B cell (primary cell): Measurements from ENCODE around the gene PRDM11. TPM values are rescaled to one million over a fixed set of nuclear protein-coding genes. Genes with fewer than 3 reads are reported as not detected.

ENCODE experiments used
- ATAC-seq: fragments of 200-7000 bp; cut with Tn5 transposase; one replicate; pipeline ENCODE4 v1.10.0; 2021; ENCODE audit warnings: low read depth, mild to moderate bottlenecking, moderate number of reproducible peaks, moderate library complexity
- CTCF ChIA-PET: fragments of 350-600 bp; sonication (Branson Sonifier 250); formaldehyde crosslinking; loops from one replicate; lab custom pipeline; 2021; ENCODE audit warnings: antibody characterized with exemption, inconsistent platforms; lab: Charles Lee
- POLR2A ChIA-PET: fragments of 350-600 bp; sonication (Branson Sonifier 250); formaldehyde crosslinking; loops from one replicate; lab custom pipeline; 2021; ENCODE audit warnings: antibody characterized with exemption; lab: Charles Lee
- DNase-seq: peaks from one replicate; pipeline ENCODE4 v3.0.0; 2013
- H2AFZ ChIP-seq: 2 replicates; pipeline ENCODE4 v1.6.1; 2012; ENCODE audit warnings: mild to moderate bottlenecking, low read depth, low read length; ENCODE audit not compliant: insufficient read depth, poor library complexity, severe bottlenecking
- H3K27ac ChIP-seq, 2 donors: 1 replicate in 1 of 2; 2 replicates in 1 of 2; pipeline ENCODE4 v1.5.1; 2012 to 2013; ENCODE audit warnings: low read length in 2 of 2, mild to moderate bottlenecking in 2 of 2, moderate library complexity in 1 of 2
- H3K27me3 ChIP-seq, 4 experiments: fragments of 200-600 bp in 1 of 4; sonication (generic) in 1 of 4; replicated peaks in 1 of 4; 1 replicate in 2 of 4; 2 replicates in 2 of 4; pipeline versions ENCODE4 v1.6.1 to v1.7.0; 2013 to 2016; ENCODE audit warnings: low read length in 3 of 4, mild to moderate bottlenecking in 2 of 4, mixed read lengths in 1 of 4, moderate library complexity in 1 of 4; ENCODE audit not compliant: insufficient read depth in 4 of 4, control insufficient read depth in 3 of 4; ENCODE audit errors: control extremely low read depth in 1 of 4
- H3K36me3 ChIP-seq, 2 experiments: replicated peaks in 1 of 2; 1 replicate in 1 of 2; 2 replicates in 1 of 2; pipeline versions ENCODE4 v1.6.1 to v1.7.1; 2013; ENCODE audit warnings: low read length in 1 of 2; ENCODE audit not compliant: insufficient read depth in 2 of 2, control insufficient read depth in 1 of 2; ENCODE audit errors: control extremely low read depth in 1 of 2, extremely low read depth in 1 of 2
- H3K4me1 ChIP-seq, 2 donors: fragments of 200-600 bp in 1 of 2; sonication (generic) in 1 of 2; 1 replicate in 1 of 2; 2 replicates in 1 of 2; pipeline versions ENCODE4 v1.5.1 to v1.6.1; 2013 to 2017; ENCODE audit warnings: low read length in 2 of 2; ENCODE audit not compliant: control insufficient read depth in 2 of 2, insufficient read depth in 2 of 2
- H3K4me2 ChIP-seq: replicated peaks from 2 replicates; pipeline ENCODE3; 2012; ENCODE audit warnings: mild to moderate bottlenecking, low read depth, low read length; ENCODE audit not compliant: poor library complexity, severe bottlenecking
- H3K4me3 ChIP-seq, 5 experiments: fragments of 200-600 bp in 1 of 5; sonication (generic) in 1 of 5; 1 replicate in 3 of 5; 2 replicates in 2 of 5; pipeline versions ENCODE4 v1.5.1 to v1.7.0; 2011 to 2016; ENCODE audit warnings: low read length in 4 of 5, mild to moderate bottlenecking in 4 of 5, low read depth in 2 of 5, control low read depth in 1 of 5, moderate library complexity in 1 of 5; ENCODE audit not compliant: insufficient read depth in 1 of 5; ENCODE audit errors: control extremely low read depth in 1 of 5, extremely low read depth in 1 of 5
- H3K79me2 ChIP-seq: fragments of 200-600 bp; sonication (generic); one replicate; pipeline ENCODE4 v1.6.0; 2016; ENCODE audit warnings: low read length; ENCODE audit not compliant: control insufficient read depth, insufficient read depth
- H3K9ac ChIP-seq: fragments of 200-600 bp; sonication (generic); 2 replicates; pipeline ENCODE4 v1.6.1; 2017; ENCODE audit warnings: mild to moderate bottlenecking, low read length, moderate library complexity
- H3K9me3 ChIP-seq, 3 donors: one replicate each; pipeline versions ENCODE4 v1.6.1 to v1.7.1; 2013; ENCODE audit warnings: low read length in 2 of 3; ENCODE audit not compliant: control insufficient read depth in 2 of 3, insufficient read depth in 1 of 3; ENCODE audit errors: control extremely low read depth in 1 of 3
- H4K20me1 ChIP-seq: 2 replicates; pipeline ENCODE4 v1.6.0; 2012; ENCODE audit warnings: mild to moderate bottlenecking, low read length; ENCODE audit not compliant: insufficient read depth, control insufficient read depth, poor library complexity, severe bottlenecking
- H3K27ac Mint-ChIP-seq: one replicate; pipeline ENCODE4 v1.8.0; 2021; ENCODE audit warnings: mixed read lengths
- H3K27me3 Mint-ChIP-seq: one replicate; pipeline ENCODE4 v1.8.0; 2021; ENCODE audit warnings: mixed read lengths
- H3K4me1 Mint-ChIP-seq: one replicate; pipeline ENCODE4 v1.8.0; 2021; ENCODE audit warnings: mixed read lengths
- H3K4me3 Mint-ChIP-seq: one replicate; pipeline ENCODE4 v1.8.0; 2021; ENCODE audit warnings: mixed read lengths
- H3K9me3 Mint-ChIP-seq: one replicate; pipeline ENCODE4 v1.8.0; 2022; ENCODE audit warnings: mixed read lengths; ENCODE audit not compliant: insufficient read depth
- EZH2 ChIP-seq: IDR thresholded peaks from 2 replicates; pipeline ENCODE4 v1.6.1; 2012; ENCODE audit warnings: borderline replicate concordance, low read depth, mild to moderate bottlenecking, moderate library complexity, low read length; ENCODE audit not compliant: insufficient read depth, poor library complexity, severe bottlenecking
- WGBS: methylation state at CpG from one replicate; pipeline ENCODE4 v1.1.5; 2013; ENCODE audit warnings: missing lambda C conversion rate; ENCODE audit not compliant: insufficient coverage; 5-methylcytosine and 5-hydroxymethylcytosine counted together
- intact Hi-C: fragments of 100-400 bp; cut with micrococcal nuclease; formaldehyde crosslinking; loops from one replicate; pipeline ENCODE4 v1.10.0; 2022
- polyA plus RNA-seq: library from polyadenylated mRNA; depleted of rRNA; stranded (reverse); fragments of >200 nt; gene quantifications from 2 replicates; pipeline ENCODE4 v1.2.3, GENCODE V29; 2012
- total RNA-seq, 2 donors: library from RNA; stranded (reverse); fragments of 120-200 nt in 1 of 2; gene quantifications; 1 replicate in 1 of 2; 2 replicates in 1 of 2; pipeline versions ENCODE4 v1.2.3 to v1.2.4, GENCODE V29; 2013 to 2022
- TF ChIP-seq, protein P1 (sequence below): fragments of 200-600 bp; IDR thresholded peaks from one replicate; pipeline ENCODE4 v1.8.0; 2022; ENCODE audit warnings: antibody characterized with exemption, mild to moderate bottlenecking

The PRDM11 gene
- total and polyA plus RNA-seq, 2 donors (not counting 1 experiment from before 2014, with no cell fraction given) = 9.5 to 26.2 TPM

GRCh38 chr11:45109400-45109799, 37.0 kb upstream of the PRDM11 start:
- H2AFZ ChIP-seq = no peak overlapping the region
- ATAC-seq (no peak), DNase-seq (no peak)
- peaks cover 5 to 8% of the 10 kb centered on the region in 2 donors for H3K4me1 ChIP-seq
- ChIA-PET POLR2A (no interaction called here), CTCF (interaction anchor here (0.7 to 30.6 kb wide), 17 partner anchors 9 to 662 kb away, joined by 3 to 1701 read pairs (median 6); no protein-coding TSS in a partner anchor)
- H3K27me3 Mint-ChIP-seq = peaks cover 45% of the 10 kb centered on the region
- no peak overlapping the region for H3K4me2 ChIP-seq
- no peak overlapping the region for H3K4me3 ChIP-seq
- TF ChIP-seq EZH2 = no peak
- TF ChIP-seq, protein P1, sequence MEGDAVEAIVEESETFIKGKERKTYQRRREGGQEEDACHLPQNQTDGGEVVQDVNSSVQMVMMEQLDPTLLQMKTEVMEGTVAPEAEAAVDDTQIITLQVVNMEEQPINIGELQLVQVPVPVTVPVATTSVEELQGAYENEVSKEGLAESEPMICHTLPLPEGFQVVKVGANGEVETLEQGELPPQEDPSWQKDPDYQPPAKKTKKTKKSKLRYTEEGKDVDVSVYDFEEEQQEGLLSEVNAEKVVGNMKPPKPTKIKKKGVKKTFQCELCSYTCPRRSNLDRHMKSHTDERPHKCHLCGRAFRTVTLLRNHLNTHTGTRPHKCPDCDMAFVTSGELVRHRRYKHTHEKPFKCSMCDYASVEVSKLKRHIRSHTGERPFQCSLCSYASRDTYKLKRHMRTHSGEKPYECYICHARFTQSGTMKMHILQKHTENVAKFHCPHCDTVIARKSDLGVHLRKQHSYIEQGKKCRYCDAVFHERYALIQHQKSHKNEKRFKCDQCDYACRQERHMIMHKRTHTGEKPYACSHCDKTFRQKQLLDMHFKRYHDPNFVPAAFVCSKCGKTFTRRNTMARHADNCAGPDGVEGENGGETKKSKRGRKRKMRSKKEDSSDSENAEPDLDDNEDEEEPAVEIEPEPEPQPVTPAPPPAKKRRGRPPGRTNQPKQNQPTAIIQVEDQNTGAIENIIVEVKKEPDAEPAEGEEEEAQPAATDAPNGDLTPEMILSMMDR = no peak
- H3K27ac Mint-ChIP-seq = no peak overlapping the region
- peaks cover 0 to 13% (median 5%) of the 10 kb centered on the region in 4 experiments for H3K27me3 ChIP-seq
- H3K4me3 Mint-ChIP-seq = no peak overlapping the region
- H3K27ac ChIP-seq = no peak overlapping the region
- no peaks in the 10 kb centered on the region for H3K79me2 ChIP-seq
- H4K20me1 ChIP-seq = no peaks in the 10 kb centered on the region
- H3K9me3 Mint-ChIP-seq = no peaks in the 10 kb centered on the region
- 100% methylated on average over 1 of the region's 3 CpGs for WGBS
- H3K9ac ChIP-seq = no peak overlapping the region
- H3K4me1 Mint-ChIP-seq = peaks cover 6% of the 10 kb centered on the region
- H3K9me3 ChIP-seq = no peaks in the 10 kb centered on the region
- H3K36me3 ChIP-seq = no peaks in the 10 kb centered on the region
- intact Hi-C loops = loop anchor here (10.0 kb wide), 1 partner anchor 825 kb away; no protein-coding TSS in a partner anchor

GRCh38 chr11:45110562-45110961, 35.9 kb upstream of the PRDM11 start:
- TF ChIP-seq, protein P1 = peak; percentile 80
- TF ChIP-seq EZH2 = no peak
- intact Hi-C loops = loop anchor here (1.0 kb wide), 2 partner anchors 183 to 222 kb away; no protein-coding TSS in a partner anchor

More at GRCh38 chr11:45110562-45110961, 35.9 kb upstream of the PRDM11 start:
- Histone ChIP-seq H3K36me3 (no peaks in the 10 kb centered on the region), H3K9me3 (no peaks in the 10 kb centered on the region), H3K79me2 (no peaks in the 10 kb centered on the region), H2AFZ (no peak overlapping the region), H3K27me3 (peaks cover 0 to 13% (median 8%) of the 10 kb centered on the region in 4 experiments), H3K9ac (no peak overlapping the region), H3K4me2 (no peak overlapping the region), H3K4me1 (peaks cover 5% of the 10 kb centered on the region in 2 donors), H4K20me1 (no peaks in the 10 kb centered on the region), H3K4me3 (no peak overlapping the region), H3K27ac (no peak overlapping the region)
- CTCF ChIA-PET = interaction anchor here (0.5 to 30.6 kb wide), 47 partner anchors 8 to 661 kb away, joined by 3 to 1701 read pairs (median 6); partner anchors contain the start of gene PRDM11
- H3K4me3 Mint-ChIP-seq = no peak overlapping the region
- peaks cover 49% of the 10 kb centered on the region for H3K27me3 Mint-ChIP-seq
- DNase-seq (peak; percentile 79), ATAC-seq (peak; percentile 57)
- H3K4me1 Mint-ChIP-seq = peaks cover 5% of the 10 kb centered on the region
- POLR2A ChIA-PET = interaction anchor here (1.5 kb wide), 1 partner anchor 183 kb away, joined by 4 read pairs; no protein-coding TSS in a partner anchor
- H3K27ac Mint-ChIP-seq = no peak overlapping the region
- 17% methylated on average over 10 of the region's 10 CpGs for WGBS
- no peaks in the 10 kb centered on the region for H3K9me3 Mint-ChIP-seq
